ENCODE results near the gene RAD51AP2. TPM values are rescaled to one million over a fixed set of nuclear protein-coding genes. Genes with fewer than 3 reads are reported as not detected.

The RAD51AP2 gene
- total and polyA plus RNA-seq, 2 of the 13 experiments (the other 11 are each of a cell fraction or from before 2014, with no cell fraction given), result 0.11 to 0.12 TPM

GRCh38 chr2:17538844-17539554, 20.8 kb upstream of the RAD51AP2 start (continued):
- TF ChIP-seq EED (CRISPR knock-in tag; IDR thresholded peaks at IDR 0.05) (no peak; the same call in 1 of the 2 replicates), NCOA1 (CRISPR knock-in tag; IDR thresholded peaks at IDR 0.05) (peak; percentile 39; the same call in 1 of the 2 replicates), ZNF558 (CRISPR knock-in tag; IDR thresholded peaks at IDR 0.05; ENCODE audit: borderline replicate concordance) (no peak; the same call in 1 of the 2 replicates), HOXA5 (CRISPR knock-in tag; IDR thresholded peaks at IDR 0.05) (peak; percentile 98), PAF1 (CRISPR knock-in tag; IDR thresholded peaks at IDR 0.05) (no peak), TIGD3 (CRISPR knock-in tag; IDR thresholded peaks at IDR 0.05; ENCODE audit: borderline replicate concordance) (no peak), HNRNPUL1 (IDR thresholded peaks at IDR 0.05; ENCODE audit: low read depth, low read length) (peak; percentile 89), RBM39 (IDR thresholded peaks at IDR 0.05; ENCODE audit: low read depth, low read length, poor library complexity, severe bottlenecking) (peak; percentile 96), ARNTL (CRISPR knock-in tag; IDR thresholded peaks at IDR 0.05) (peak; percentile 88), MEF2D (CRISPR knock-in tag; IDR thresholded peaks at IDR 0.05) (no peak), ZBTB46 (CRISPR knock-in tag; IDR thresholded peaks at IDR 0.05; ENCODE audit: borderline replicate concordance) (no peak), SP140L (CRISPR knock-in tag; IDR thresholded peaks at IDR 0.05; ENCODE audit: borderline replicate concordance) (peak; percentile 80)
- TF ChIP-seq, protein P1, sequence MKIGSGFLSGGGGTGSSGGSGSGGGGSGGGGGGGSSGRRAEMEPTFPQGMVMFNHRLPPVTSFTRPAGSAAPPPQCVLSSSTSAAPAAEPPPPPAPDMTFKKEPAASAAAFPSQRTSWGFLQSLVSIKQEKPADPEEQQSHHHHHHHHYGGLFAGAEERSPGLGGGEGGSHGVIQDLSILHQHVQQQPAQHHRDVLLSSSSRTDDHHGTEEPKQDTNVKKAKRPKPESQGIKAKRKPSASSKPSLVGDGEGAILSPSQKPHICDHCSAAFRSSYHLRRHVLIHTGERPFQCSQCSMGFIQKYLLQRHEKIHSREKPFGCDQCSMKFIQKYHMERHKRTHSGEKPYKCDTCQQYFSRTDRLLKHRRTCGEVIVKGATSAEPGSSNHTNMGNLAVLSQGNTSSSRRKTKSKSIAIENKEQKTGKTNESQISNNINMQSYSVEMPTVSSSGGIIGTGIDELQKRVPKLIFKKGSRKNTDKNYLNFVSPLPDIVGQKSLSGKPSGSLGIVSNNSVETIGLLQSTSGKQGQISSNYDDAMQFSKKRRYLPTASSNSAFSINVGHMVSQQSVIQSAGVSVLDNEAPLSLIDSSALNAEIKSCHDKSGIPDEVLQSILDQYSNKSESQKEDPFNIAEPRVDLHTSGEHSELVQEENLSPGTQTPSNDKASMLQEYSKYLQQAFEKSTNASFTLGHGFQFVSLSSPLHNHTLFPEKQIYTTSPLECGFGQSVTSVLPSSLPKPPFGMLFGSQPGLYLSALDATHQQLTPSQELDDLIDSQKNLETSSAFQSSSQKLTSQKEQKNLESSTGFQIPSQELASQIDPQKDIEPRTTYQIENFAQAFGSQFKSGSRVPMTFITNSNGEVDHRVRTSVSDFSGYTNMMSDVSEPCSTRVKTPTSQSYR (CRISPR knock-in tag; IDR thresholded peaks at IDR 0.05; ENCODE audit: borderline replicate concordance), result peak; percentile 61; the same call in 1 of the 2 replicates
- TF ChIP-seq, protein P2, sequence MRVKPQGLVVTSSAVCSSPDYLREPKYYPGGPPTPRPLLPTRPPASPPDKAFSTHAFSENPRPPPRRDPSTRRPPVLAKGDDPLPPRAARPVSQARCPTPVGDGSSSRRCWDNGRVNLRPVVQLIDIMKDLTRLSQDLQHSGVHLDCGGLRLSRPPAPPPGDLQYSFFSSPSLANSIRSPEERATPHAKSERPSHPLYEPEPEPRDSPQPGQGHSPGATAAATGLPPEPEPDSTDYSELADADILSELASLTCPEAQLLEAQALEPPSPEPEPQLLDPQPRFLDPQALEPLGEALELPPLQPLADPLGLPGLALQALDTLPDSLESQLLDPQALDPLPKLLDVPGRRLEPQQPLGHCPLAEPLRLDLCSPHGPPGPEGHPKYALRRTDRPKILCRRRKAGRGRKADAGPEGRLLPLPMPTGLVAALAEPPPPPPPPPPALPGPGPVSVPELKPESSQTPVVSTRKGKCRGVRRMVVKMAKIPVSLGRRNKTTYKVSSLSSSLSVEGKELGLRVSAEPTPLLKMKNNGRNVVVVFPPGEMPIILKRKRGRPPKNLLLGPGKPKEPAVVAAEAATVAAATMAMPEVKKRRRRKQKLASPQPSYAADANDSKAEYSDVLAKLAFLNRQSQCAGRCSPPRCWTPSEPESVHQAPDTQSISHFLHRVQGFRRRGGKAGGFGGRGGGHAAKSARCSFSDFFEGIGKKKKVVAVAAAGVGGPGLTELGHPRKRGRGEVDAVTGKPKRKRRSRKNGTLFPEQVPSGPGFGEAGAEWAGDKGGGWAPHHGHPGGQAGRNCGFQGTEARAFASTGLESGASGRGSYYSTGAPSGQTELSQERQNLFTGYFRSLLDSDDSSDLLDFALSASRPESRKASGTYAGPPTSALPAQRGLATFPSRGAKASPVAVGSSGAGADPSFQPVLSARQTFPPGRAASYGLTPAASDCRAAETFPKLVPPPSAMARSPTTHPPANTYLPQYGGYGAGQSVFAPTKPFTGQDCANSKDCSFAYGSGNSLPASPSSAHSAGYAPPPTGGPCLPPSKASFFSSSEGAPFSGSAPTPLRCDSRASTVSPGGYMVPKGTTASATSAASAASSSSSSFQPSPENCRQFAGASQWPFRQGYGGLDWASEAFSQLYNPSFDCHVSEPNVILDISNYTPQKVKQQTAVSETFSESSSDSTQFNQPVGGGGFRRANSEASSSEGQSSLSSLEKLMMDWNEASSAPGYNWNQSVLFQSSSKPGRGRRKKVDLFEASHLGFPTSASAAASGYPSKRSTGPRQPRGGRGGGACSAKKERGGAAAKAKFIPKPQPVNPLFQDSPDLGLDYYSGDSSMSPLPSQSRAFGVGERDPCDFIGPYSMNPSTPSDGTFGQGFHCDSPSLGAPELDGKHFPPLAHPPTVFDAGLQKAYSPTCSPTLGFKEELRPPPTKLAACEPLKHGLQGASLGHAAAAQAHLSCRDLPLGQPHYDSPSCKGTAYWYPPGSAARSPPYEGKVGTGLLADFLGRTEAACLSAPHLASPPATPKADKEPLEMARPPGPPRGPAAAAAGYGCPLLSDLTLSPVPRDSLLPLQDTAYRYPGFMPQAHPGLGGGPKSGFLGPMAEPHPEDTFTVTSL (CRISPR knock-in tag; IDR thresholded peaks at IDR 0.05; ENCODE audit: borderline replicate concordance), result peak; percentile 63
- TF ChIP-seq, protein P3, sequence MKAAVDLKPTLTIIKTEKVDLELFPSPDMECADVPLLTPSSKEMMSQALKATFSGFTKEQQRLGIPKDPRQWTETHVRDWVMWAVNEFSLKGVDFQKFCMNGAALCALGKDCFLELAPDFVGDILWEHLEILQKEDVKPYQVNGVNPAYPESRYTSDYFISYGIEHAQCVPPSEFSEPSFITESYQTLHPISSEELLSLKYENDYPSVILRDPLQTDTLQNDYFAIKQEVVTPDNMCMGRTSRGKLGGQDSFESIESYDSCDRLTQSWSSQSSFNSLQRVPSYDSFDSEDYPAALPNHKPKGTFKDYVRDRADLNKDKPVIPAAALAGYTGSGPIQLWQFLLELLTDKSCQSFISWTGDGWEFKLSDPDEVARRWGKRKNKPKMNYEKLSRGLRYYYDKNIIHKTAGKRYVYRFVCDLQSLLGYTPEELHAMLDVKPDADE (CRISPR knock-in tag; IDR thresholded peaks at IDR 0.05), result peak; percentile 83

All from HepG2 (cell line).